ENCODE measurements around the gene OXCT1.
A peak's percentile ranks its signal among the peaks of the same experiment; 100 is the strongest.
"Not testable (repeated sequence)": the region's sequence is repeated elsewhere in the genome, so short reads cannot be mapped to it uniquely, and the experiment has no call there.

The OXCT1 gene

GRCh38 chr5:41821051-41821450 lies 49.2 kb downstream of the OXCT1 start:
- no peak for DNase-seq

GRCh38 chr5:41820150-41820549 lies 50.1 kb downstream of the OXCT1 start:
- no peak for DNase-seq

- no peak for DNase-seq
Observed at GRCh38 chr5:41817625-41818301, 52.5 kb downstream of the OXCT1 start.

GRCh38 chr5:41815663-41816229 lies 54.5 kb downstream of the OXCT1 start:
- DNase-seq: peak; percentile 18

GRCh38 chr5:41815261-41815660 lies 55.0 kb downstream of the OXCT1 start:
- DNase-seq: no peak

GRCh38 chr5:41814306-41814705 lies 55.9 kb downstream of the OXCT1 start:
- not testable (repeated sequence) for DNase-seq

- DNase-seq: peak; percentile 76
Observed at GRCh38 chr5:41812156-41812555, 58.1 kb downstream of the OXCT1 start.

- no peak for DNase-seq
Observed at GRCh38 chr5:41809128-41809527, 61.1 kb downstream of the OXCT1 start.

GRCh38 chr5:41808294-41808693 lies 61.9 kb downstream of the OXCT1 start:
- no peak for DNase-seq

- DNase-seq: no peak
Observed at GRCh38 chr5:41797662-41798061, 72.6 kb downstream of the OXCT1 start.

GRCh38 chr5:41796061-41796460 lies 74.2 kb downstream of the OXCT1 start:
- no peak for DNase-seq

- no peak for DNase-seq
Observed at GRCh38 chr5:41795125-41795524, 75.1 kb downstream of the OXCT1 start.

- DNase-seq: no peak
Observed at GRCh38 chr5:41794471-41794870, 75.8 kb downstream of the OXCT1 start.

GRCh38 chr5:41793141-41793770 lies 77.0 kb downstream of the OXCT1 start:
- DNase-seq: no peak

- DNase-seq: no peak
Observed at GRCh38 chr5:41790038-41790776, 80.0 kb downstream of the OXCT1 start.

GRCh38 chr5:41789434-41789833 lies 80.8 kb downstream of the OXCT1 start:
- no peak for DNase-seq

- no peak for DNase-seq
Observed at GRCh38 chr5:41788941-41789368, 81.3 kb downstream of the OXCT1 start.

GRCh38 chr5:41787265-41787664 lies 83.0 kb downstream of the OXCT1 start:
- DNase-seq: no peak

- DNase-seq: no peak
Observed at GRCh38 chr5:41785061-41785460, 85.2 kb downstream of the OXCT1 start.

GRCh38 chr5:41778410-41778809 lies 91.8 kb downstream of the OXCT1 start:
- DNase-seq: no peak

GRCh38 chr5:41776435-41776834 lies 93.8 kb downstream of the OXCT1 start:
- no peak for DNase-seq

- DNase-seq: no peak
Observed at GRCh38 chr5:41773799-41774198, 96.4 kb downstream of the OXCT1 start.

GRCh38 chr5:41772785-41773442 lies 97.3 kb downstream of the OXCT1 start:
- DNase-seq: no peak
